ENCODE results near the gene ST14. TPM values are rescaled to one million over a fixed set of nuclear protein-coding genes. Genes with fewer than 3 reads are reported as not detected.

The ST14 gene
- total RNA-seq, 1 donor from 2014 or later: 43.2 TPM

DNA sequence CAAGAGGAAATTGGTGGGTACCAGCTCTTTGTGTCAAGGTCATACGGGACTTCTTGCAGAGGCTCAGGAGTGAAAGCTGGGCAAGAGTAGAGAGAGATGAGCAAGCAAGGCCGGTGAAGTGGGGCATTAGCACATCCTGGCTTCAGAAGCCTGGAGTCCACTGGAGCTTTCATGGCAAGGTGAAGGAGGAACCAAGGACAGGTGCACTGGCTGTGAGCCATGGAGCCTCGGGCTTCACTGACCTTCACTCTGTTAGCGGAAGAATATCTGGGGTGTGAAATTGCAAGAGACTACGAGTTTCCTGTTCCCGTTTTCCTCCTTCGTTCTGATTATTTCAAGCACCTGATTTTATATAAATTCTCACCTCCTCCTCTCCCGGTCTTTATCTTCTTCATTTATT, 25.9 kb upstream of the ST14 start:
- DNase-seq (ENCODE audit: extremely low spot score in 2 of 2): no peak
- H3K27ac ChIP-seq: no peak overlapping the region
- H3K4me1 ChIP-seq: no peaks in the 10 kb centered on the region
- peaks cover 0 to 62% of the 10 kb centered on the region in 2 donors for H3K36me3 ChIP-seq
- intact Hi-C loops (cut with DNase I): loop anchor here (5.0 kb wide), 1 partner anchor 211 kb away; no protein-coding TSS in a partner anchor
- no peaks in the 10 kb centered on the region for H3K27me3 ChIP-seq
- no peaks in the 10 kb centered on the region for H3K9me3 ChIP-seq
- no peak overlapping the region for H3K4me3 ChIP-seq
- TF ChIP-seq, protein P1, sequence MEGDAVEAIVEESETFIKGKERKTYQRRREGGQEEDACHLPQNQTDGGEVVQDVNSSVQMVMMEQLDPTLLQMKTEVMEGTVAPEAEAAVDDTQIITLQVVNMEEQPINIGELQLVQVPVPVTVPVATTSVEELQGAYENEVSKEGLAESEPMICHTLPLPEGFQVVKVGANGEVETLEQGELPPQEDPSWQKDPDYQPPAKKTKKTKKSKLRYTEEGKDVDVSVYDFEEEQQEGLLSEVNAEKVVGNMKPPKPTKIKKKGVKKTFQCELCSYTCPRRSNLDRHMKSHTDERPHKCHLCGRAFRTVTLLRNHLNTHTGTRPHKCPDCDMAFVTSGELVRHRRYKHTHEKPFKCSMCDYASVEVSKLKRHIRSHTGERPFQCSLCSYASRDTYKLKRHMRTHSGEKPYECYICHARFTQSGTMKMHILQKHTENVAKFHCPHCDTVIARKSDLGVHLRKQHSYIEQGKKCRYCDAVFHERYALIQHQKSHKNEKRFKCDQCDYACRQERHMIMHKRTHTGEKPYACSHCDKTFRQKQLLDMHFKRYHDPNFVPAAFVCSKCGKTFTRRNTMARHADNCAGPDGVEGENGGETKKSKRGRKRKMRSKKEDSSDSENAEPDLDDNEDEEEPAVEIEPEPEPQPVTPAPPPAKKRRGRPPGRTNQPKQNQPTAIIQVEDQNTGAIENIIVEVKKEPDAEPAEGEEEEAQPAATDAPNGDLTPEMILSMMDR (IDR thresholded peaks at IDR 0.05): no peak
- TF ChIP-seq POLR2AphosphoS5 (IDR thresholded peaks at IDR 0.05; ENCODE audit: insufficient read depth in 1 of 2, low read depth in 1 of 2) (no peak), POLR2A (IDR thresholded peaks at IDR 0.05) (no peak)

DNA sequence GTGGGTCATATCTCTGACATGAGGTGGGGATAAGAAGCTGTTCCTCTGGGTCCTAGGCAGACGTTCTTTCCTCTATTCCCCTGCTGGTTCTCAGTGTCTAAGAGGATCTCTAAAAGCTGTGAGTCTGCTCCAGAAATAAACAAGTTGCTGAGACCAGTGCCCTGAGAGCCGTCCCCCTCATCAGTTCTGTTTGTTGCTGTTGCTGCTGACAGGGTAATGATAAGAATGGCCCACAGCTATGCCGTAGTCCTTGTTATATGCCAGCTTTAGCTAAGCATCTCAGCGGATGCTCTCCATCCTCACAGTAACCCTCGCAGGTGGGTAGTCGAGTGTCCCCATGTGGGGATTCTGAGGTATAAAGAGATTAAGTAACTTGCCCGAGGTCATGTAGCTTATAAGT, 23.5 kb upstream of the ST14 start:
- Histone ChIP-seq H3K4me3 (no peak overlapping the region), H3K27ac (no peak overlapping the region), H3K4me1 (no peaks in the 10 kb centered on the region), H3K36me3 (peaks cover 0 to 49% of the 10 kb centered on the region in 2 donors), H3K9me3 (no peaks in the 10 kb centered on the region), H3K27me3 (no peaks in the 10 kb centered on the region)
- DNase-seq (ENCODE audit: extremely low spot score in 2 of 2): no peak
- no peak for TF ChIP-seq POLR2AphosphoS5 (IDR thresholded peaks at IDR 0.05; ENCODE audit: insufficient read depth in 1 of 2, low read depth in 1 of 2)
- TF ChIP-seq, protein P1 (IDR thresholded peaks at IDR 0.05): no peak
- no peak for TF ChIP-seq POLR2A (IDR thresholded peaks at IDR 0.05)
- intact Hi-C loops (cut with DNase I): no loop called here

DNA sequence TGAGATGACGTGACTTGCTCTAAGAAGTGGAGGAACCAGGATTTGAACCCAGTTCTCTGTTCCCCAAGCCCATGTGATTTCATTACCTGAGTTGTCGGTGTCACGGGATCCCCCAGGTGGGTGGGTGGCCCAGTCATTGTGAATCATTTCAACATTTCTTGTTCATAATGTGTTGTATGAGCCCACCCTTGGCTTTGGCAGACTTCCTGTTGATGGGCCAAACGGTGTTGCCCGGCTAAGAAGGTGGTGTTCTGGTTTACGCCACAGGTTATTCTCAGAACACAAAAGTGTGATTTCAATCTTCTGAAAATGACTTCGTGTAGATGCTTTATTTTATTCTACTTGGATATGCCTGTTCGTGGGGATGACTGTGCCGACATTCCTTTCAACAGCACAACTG, 21.6 kb upstream of the ST14 start:
- peaks cover 0 to 57% of the 10 kb centered on the region in 2 donors for H3K36me3 ChIP-seq
- no peak for DNase-seq (ENCODE audit: extremely low spot score in 2 of 2)
- no peak overlapping the region for H3K4me3 ChIP-seq
- TF ChIP-seq POLR2A (IDR thresholded peaks at IDR 0.05): no peak
- H3K9me3 ChIP-seq: no peaks in the 10 kb centered on the region
- intact Hi-C loops (cut with DNase I): no loop called here
- no peak overlapping the region for H3K27ac ChIP-seq
- H3K4me1 ChIP-seq: peaks cover 5% of the 10 kb centered on the region
- H3K27me3 ChIP-seq: no peaks in the 10 kb centered on the region

DNA sequence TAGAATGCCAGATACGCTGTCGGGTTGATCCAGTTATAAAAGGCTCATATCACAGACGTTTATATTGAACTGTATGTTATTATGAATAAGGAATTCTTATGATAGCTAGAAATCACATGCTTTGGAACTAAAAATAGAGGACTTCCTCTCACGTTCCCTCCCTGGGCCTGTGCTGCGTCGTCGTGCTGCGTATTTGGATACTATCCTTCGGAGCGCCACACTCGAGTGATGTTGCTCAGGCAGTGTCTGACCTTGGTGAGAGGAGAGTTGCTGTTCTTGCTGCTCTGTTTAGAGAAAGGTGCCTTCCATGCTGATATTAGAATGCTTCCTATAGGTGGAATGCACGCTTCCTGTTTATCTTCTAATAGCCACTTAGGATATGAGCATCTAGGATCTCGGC, 20.2 kb upstream of the ST14 start:
- Histone ChIP-seq H3K4me3 (no peak overlapping the region), H3K9me3 (no peaks in the 10 kb centered on the region), H3K27ac (no peak overlapping the region), H3K27me3 (no peaks in the 10 kb centered on the region), H3K36me3 (peaks cover 0 to 57% of the 10 kb centered on the region in 2 donors), H3K4me1 (peaks cover 5% of the 10 kb centered on the region)
- intact Hi-C loops (cut with DNase I): no loop called here
- TF ChIP-seq POLR2A (IDR thresholded peaks at IDR 0.05) (no peak), POLR2AphosphoS5 (IDR thresholded peaks at IDR 0.05; ENCODE audit: insufficient read depth in 1 of 2, low read depth in 1 of 2) (no peak)
- TF ChIP-seq, protein P1 (IDR thresholded peaks at IDR 0.05): no peak
- DNase-seq (ENCODE audit: extremely low spot score in 2 of 2): no peak

DNA sequence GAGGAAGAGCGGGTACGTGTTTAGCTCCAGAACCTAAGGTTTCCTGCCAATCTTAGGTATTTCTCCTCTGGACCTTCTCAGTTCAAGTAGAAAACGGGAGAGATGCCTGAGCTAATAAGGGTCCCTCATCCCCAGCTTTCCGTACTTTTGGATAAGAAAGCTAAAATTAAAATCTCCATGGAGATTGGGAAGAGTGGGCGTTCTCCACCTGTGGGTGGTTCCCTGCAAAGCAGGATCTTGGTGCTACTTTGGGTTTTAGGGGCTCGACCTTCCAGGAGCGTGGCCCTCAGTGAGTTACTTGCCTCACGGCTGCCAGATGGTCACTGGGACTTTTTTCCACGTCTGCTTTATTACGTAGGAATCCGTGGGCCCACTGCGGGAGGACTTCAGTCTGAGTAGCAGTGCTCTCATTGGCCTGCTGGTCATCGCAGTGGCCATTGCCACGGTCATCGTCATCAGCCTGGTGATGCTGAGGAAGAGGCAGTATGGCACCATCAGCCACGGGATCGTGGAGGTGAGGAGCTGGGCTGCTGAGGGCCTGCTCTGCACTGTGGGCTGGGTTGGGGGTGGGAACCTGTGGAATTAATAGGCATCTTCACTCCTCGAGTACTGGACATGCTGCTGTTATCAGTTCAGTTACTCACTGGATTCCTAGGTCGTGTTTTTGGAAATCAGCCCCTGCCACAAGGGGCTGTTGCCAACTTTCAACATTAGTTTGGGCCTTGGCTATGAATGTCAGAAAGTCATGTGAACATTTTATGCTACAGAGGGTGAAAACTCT, 17.8 kb upstream of the ST14 start:
- H3K9me3 ChIP-seq: no peaks in the 10 kb centered on the region
- no peak overlapping the region for H3K27ac ChIP-seq
- H3K36me3 ChIP-seq: peaks cover 0 to 49% of the 10 kb centered on the region in 2 donors
- peaks cover 13% of the 10 kb centered on the region for H3K4me1 ChIP-seq
- no peak for DNase-seq (ENCODE audit: extremely low spot score in 2 of 2)
- TF ChIP-seq POLR2A (IDR thresholded peaks at IDR 0.05): no peak
- TF ChIP-seq, protein P1 (IDR thresholded peaks at IDR 0.05): no peak
- no peak for TF ChIP-seq POLR2AphosphoS5 (IDR thresholded peaks at IDR 0.05; ENCODE audit: insufficient read depth in 1 of 2, low read depth in 1 of 2)
- H3K4me3 ChIP-seq: no peak overlapping the region
- H3K27me3 ChIP-seq: no peaks in the 10 kb centered on the region
- intact Hi-C loops (cut with DNase I): no loop called here

All from vagina (tissue), 2 donors.